GM21367 (cell line): ENCODE results near the gene HID1.
"Not testable (repeated sequence)": the region's sequence is repeated elsewhere in the genome, so short reads cannot be mapped to it uniquely, and the experiment has no call there.

Experiments
- ATAC-seq: cut with Tn5 transposase; IDR thresholded peaks from one replicate; pipeline ENCODE4 v1.9.1; 2021; ENCODE audit not compliant: unreplicated experiment

Gene HID1

DNA sequence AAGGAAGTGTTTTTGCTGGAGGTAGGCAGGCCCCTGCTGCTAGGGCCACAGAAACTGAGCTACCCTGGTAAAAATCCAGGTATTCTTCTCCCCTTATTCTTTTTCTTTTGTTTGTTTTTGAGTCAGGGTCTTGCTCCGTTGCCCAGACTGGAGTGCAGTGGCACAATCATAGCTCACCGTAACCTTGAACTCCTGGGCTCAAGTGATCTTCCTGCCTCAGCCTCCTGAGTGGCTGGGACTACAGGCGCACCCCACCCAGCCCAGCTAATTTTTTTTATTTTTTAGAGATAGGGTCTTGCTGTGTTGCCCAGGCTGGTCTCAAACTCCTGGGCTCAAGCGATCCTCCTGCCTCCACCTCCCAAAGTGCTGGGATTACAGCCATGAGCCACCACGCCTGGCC lies 3.1 kb downstream of the HID1 start:
- not testable (repeated sequence) for ATAC-seq

- ATAC-seq, result no peak
These were observed 4.2 kb downstream of the HID1 start for GRCh38 chr17:74968361-74968780.

DNA sequence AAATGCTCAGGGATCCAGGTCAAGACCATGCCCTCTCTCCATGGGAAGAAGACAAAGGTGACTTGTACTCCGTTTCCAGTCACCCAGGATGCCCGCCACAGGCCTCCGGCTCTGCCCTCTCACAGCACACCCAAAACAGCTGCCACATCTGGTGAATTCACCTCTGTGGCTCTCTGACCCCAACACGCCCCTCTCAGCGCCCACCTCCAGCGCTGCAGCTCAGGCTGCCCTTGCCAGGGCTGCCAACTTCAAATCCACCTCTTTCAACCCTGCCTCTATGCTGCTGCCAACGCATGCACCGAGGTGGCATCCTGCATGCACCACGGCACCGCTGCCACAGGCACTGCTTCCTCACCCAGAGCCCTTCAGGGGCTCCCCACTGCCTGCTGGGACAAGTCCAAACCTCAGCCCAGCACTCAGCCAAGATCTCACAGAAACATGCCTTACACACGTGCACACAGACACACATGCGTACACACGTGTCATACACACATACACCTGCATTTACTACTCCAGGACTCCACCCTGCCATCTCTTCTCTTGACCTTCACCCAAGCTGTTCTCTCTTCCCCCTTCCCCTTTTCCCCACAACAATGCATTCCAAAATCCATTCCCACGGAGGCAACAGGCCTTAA lies 7.5 kb downstream of the HID1 start:
- no peak for ATAC-seq

DNA sequence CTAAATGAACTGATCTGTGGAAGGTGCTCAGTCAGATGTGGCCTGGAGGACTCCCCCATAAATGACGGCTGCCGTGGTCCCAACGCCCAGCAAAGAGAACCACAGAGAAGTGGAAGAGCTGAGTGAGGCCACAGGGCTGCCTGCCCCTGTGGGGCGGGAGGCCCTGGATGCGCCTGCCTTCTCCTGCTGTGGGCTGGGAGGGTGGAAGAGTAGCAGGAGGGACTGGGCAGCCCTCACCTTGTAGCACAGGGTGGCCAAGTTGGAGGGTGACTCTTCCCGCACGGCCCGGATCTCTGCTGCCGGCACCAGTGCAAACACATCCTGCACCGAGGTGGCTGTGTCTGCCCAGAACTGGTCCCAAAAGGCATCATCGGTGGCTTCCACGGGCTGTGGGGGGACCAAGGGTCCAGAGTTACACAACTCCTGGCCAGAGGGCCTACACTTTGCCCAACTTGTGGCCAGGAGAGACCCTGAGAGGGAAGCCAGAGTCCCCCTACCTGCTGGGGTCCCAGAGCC lies 8.3 kb downstream of the HID1 start:
- no peak for ATAC-seq

- ATAC-seq, result no peak
These were observed 8.9 kb downstream of the HID1 start for GRCh38 chr17:74963656-74964055.

- no peak for ATAC-seq
These were observed 9.8 kb downstream of the HID1 start for GRCh38 chr17:74962622-74963394.

GRCh38 chr17:74961657-74962350 lies 10.8 kb downstream of the HID1 start:
- no peak for ATAC-seq

- ATAC-seq, result no peak
These were observed 11.8 kb downstream of the HID1 start for GRCh38 chr17:74960570-74961342.

DNA sequence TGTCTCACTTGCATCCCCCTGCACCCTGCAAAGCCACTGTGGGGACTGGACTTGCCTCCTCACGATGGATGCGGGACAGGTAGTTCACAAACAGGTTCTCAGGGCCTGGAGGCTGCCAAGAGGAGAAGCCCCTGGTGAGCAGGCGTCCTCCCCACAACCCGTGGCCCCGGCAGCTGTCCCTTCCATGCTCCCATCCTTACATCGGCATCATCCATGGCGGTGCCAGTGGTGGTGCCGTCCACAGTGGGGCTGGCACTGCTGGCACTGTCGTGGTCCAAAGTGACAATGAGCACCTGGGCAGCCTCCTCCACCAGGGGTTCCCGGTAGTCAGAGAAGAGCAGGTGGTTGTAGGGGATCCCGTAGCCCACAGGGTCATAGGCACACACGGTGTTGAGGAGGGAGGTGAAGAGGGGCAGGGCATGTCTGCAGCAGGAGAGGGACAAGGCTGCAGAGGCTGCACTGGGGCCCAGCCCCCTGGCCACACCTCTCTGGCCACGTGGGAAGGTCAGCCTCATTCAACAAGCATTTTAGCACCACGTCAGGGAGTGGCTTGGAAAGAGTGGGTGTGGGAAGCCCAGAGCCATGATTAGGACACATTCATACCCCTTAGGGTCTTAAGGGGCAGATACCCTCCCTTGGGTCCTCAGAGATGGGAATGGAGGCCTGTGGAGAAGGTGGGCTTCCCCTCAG lies 12.6 kb downstream of the HID1 start:
- ATAC-seq, result no peak

DNA sequence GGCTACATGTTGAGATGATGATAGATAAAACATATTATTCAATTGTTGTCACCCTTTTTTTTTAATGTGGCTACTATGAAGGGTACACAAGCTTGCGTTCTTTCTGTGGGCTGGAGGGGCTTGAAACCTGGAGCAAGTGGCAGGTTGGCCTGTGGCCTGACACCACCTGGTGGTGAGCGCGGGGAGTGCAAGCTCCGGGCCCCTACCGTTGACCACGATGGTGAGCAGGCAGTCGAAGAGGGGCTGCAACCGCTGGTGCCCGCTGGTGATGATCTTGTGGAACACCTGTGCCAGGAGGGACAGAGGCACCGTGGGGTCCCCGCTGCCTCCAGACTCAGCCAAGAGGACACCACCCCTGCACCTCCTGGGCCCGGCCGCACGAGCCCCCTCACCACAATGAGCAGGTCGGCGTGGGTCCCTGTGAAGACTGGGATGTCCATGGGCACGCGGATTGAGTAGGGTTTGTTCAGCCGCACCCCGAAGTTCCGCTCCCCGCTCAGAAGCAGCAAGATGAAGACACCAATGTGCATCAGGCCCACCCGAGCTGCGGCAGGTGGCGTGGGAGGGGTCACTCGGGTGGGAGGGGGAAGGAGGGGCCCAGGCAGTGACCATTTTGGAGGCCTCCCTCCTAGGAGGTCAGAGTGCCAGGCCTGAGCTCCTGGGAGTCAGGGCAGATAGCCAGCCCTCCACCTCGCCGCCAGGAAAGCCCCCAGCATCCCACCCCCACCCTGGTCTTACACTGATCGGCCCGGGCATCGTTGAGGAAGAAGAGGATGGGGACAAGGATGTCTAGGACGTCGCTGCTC lies 14.4 kb downstream of the HID1 start:
- no peak for ATAC-seq

DNA sequence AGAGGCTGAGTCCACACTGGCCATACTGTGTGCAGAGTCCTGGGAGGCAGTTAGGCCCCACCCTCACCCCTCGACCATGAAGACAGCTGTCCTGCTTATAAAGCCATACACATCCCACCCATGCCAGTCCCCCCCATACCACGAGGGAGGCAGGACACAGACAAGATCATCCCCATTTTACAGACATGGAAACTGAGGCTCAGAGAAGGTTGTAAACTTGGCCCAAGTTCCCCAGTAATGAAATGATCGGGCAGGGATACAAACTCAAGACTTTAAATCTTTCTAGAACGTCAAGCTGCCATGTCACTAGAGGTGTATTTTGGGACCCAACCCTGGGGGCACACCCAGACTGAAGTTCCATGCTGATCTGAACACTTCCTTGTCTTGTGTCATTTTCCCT lies 16.5 kb downstream of the HID1 start:
- ATAC-seq, result no peak

DNA sequence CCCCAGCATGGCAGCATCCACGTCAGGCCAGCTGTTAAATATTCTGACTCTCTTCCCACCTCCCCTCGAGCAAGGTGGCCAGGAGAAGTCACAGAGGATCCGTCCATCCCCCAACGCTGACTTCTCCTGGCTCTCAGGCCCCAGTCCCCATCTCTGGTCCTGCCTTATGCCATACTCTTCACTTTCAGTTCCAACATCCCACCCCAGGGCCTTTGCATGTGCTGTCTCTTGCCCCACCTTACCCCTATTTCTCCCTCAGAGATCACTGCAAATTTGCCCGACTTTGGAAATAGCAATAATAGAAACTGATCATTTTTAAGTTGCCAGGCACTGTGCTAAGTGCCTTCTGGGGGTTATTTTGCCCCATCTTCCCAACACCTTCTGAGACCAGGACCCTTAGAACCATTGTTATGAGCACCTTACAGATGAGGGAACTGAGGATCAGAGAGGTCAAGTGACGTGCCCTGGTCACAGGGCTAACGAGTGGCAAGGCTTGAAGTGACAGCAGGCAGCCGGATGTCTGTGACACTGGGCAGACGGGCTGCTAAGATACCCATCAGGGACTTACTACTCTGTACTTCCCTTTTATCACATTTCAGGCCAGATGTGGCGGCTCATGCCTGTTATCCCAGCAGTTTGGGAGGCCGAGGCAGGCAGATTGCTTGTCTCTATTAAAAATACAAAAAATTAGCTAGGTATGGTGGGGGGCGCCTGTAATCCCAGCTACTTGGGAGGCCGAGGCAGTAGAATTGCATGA lies 17.7 kb downstream of the HID1 start:
- ATAC-seq, result no peak

- no peak for ATAC-seq
These were observed 18.4 kb downstream of the HID1 start for GRCh38 chr17:74954115-74954514.

DNA sequence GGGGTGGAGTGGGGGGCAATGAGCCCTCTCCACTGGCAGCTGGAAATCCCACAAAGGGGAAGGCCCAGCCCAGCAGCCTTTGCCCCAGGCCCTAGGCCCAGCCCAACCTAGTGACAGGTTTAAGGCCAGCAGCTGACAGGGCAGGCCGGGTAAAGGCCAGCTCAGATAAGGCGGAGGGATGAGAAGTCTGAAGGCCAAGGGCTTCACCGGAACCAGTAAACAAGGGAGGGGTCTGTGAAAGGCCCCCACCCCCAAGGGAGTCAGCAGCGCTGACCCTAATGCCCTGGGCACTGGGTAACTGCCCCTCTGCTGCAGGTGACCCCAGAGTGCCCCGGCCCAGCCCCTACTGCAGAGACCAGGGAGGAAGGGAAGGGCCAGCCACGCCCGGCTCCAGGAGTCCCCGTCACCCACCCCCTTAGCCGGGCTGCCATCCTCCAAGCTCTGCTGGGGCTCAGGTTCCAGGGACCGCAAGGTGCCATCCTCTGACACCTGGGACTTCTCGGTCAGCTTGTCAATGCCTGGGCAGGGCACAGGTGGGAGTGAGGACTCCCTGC lies 19.3 kb downstream of the HID1 start:
- no peak for ATAC-seq

DNA sequence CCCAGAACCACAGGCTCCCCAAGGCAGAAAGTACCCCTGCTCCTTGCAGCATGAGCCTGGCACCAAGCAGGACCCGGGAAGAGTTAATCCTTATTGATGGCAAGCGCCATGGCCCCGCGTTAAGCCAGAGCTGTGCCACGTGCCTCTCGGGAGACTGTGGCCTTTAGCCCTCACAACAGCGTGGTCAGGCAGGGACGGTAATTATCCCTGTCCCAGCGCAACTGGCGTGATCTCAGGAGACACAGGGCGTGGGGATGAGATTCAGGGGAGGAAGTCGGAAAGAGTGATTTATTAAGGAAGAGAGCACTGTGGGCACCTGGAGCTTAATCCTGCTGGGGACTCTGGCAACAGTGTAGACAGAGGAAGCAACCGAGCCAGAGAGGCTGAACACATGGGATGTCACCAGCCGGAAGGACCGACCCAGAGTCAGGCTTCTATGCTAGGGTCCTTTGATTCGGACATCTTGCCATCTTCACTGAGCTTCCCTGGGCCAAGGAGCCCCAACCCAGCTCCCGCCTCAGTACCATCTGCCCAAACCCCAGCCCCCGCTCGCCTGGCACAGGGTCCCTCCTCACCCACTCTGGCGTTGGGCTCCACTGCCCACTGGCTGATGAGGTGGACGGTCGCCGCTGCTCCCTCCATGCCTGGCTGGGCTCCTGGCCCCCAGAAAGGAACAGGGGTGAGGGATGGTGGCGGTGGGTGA lies 20.0 kb downstream of the HID1 start:
- no peak for ATAC-seq

GRCh38 chr17:74951680-74952421 lies 20.7 kb downstream of the HID1 start:
- ATAC-seq, result no peak

DNA sequence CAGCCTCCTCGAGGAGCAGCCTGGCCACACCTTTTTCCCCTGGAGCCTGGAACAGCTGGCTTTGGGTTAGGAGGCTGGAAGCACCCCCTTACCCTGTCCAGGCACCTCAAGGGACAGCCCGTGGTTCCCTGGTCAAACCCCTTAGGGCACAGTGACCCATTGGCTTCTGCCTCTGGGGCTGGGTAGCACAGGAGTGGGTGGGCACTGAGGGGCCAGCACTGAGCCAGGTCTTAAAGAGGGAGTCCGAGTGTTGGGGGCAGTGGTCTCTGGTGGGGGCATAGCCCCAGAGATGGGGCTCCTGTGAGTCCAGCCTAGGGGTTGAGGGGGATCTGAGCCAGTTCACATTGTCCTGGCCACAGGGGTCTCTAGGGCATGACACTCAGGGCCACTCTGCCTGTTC lies 21.5 kb downstream of the HID1 start:
- no peak for ATAC-seq
